GM19043 (cell line): ENCODE results near the gene BBS1.
"Not testable (repeated sequence)": the region's sequence is repeated elsewhere in the genome, so short reads cannot be mapped to it uniquely, and the experiment has no call there.

Source experiments
- ATAC-seq: cut with Tn5 transposase; IDR thresholded peaks from one replicate; pipeline ENCODE4 v1.9.1; 2021; ENCODE audit warnings: low read depth; ENCODE audit not compliant: unreplicated experiment

The BBS1 gene

GRCh38 chr11:66510271-66510989, at the start of gene BBS1:
TSS of gene BBS1 (plus strand) at chr11:66510635. CDS start at chr11:66510660, 25 bp downstream.
- ATAC-seq = no peak

DNA sequence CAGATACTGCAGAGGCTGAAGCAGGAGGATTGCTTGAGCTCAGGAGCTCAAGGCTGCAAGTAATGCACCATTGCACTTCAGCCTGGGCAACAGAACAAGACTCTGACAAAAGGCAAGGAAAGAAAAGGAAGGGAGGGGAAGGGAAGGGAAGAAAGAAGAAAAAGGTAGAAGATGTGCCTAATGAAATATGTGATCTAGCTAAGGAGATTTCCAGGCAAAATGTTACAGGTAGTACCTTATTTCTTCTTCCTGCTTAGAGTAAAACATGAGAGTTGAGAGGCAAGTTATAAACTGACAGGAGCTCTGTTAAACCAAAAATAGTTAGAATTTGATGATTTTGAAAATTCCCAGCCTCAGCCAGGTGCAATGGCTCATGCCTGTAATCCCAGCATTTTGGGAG, 48.4 kb upstream of the BBS1 start:
- no peak for ATAC-seq

GRCh38 chr11:66462911-66463310, 47.5 kb upstream of the BBS1 start:
- ATAC-seq = no peak

DNA sequence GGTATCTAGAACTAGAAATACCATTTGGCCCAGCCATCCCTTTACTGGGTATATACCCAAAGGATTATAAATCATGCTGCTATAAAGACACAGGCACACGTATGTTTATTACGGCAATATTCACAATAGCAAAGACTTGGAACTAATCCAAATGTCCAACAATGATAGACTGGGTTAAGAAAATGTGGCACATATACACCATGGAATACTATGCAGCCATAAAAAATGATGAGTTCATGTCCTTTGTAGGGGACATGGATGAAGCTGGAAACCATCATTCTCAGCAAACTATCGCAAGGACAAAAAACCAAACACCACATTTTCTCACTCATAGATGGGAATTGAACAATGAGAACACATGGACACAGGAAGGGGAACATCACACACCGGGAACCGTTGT, 46.3 kb upstream of the BBS1 start:
- not testable (repeated sequence) for ATAC-seq

- ATAC-seq = no peak
Observed at GRCh38 chr11:66464916-66465315, 45.5 kb upstream of the BBS1 start.

GRCh38 chr11:66465373-66466224, 44.8 kb upstream of the BBS1 start:
- no peak for ATAC-seq

GRCh38 chr11:66466225-66467033, 44.0 kb upstream of the BBS1 start, which contains the start of gene PELI3:
TSS of gene PELI3 (plus strand) at chr11:66466905. CDS start at chr11:66468129, 1,224 bp downstream.
- ATAC-seq = peak; percentile 77

DNA sequence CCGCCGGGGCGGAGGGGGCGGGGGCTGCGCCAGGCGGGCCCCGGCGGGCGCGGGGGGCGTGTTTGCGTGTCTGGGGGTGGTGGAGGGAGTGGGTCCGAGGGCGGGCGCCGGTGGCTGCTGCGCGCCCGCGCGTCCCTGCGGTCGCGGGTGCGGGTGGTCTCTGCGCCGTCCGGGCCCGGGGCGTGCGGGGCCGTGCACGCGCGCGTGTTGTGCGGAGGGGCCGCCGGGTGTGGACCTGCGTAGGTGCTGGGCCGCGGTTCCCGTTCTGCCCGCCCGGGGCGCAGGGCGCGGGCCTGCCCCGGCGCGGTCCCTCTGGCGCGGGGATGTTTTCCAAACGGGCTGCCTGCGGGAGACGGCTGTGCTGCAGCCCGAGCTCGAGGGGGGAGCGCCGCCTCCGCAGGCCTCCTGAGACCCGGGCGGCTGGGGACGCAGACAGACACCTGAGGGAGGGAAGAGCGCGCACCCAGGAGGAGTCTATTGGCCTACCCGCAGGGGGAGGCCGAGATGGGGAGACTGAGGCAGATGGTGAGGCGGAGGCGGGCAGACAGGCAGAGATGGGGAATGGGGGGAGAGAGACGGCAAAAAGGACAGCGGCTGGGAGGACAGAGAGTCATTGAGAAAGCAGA, 43.3 kb upstream of the BBS1 start:
- ATAC-seq = peak; percentile 16

GRCh38 chr11:66467756-66468155, 42.7 kb upstream of the BBS1 start:
- ATAC-seq = no peak

GRCh38 chr11:66468691-66469090, 41.7 kb upstream of the BBS1 start:
- no peak for ATAC-seq

DNA sequence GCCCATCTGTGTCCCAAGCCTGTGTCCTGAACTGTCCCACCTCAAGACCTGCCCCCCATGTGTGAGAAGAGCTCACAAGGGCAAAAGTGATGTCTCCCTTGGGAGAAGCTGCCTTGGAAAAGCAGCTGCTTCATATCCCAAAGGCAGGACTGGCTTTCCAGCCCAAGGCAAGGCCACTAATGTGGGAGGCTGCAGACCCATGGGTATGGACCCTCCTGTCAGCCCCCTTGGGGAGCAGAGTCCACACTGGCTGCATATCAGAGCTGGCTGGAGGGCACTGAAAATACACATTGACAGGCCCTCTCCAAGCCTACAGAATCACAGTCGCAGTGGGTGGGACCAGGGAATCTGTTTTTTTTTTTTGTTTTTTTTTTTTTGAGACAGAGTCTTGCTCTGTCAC, 41.0 kb upstream of the BBS1 start:
- no peak for ATAC-seq

DNA sequence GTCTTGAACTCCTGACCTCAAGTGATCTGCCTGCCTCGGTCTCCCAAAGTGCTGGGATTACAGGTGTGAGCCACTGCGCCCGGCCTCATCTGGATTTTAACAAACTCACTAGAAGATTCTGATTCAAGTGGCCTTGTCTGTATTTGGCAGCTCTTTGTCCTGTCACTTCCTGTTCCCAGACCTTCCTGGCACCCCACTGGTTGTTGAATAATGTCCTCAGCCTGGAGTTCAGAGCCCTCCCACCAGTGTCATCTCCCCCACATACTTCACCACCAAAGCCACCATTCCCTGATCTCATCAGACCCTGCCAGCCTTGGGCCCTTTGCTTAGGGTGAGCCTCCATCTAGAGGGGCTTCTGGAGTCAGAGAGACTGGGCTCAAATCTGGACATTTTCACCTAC, 40.4 kb upstream of the BBS1 start:
- ATAC-seq = no peak

DNA sequence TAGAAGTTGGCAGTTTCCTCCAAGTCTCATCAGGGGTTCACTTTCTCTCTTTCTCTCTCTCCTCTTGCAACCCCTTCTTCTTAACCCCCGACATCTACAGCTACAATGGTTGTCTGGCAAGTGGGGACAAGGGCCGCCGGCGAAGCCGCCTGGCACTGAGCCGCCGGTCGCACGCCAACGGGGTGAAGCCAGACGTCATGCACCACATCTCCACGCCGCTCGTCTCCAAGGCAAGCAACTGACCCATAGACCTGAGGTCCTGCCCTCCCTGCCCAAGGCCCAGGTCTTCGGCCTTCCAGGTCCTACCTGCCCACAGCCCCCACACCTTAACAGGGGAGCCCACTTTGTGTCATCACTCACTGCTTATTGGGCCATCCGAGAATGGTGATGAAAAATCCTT, 39.3 kb upstream of the BBS1 start:
- no peak for ATAC-seq

GRCh38 chr11:66472054-66472453, 38.4 kb upstream of the BBS1 start:
- no peak for ATAC-seq

GRCh38 chr11:66473167-66473566, 37.3 kb upstream of the BBS1 start:
- ATAC-seq = no peak

DNA sequence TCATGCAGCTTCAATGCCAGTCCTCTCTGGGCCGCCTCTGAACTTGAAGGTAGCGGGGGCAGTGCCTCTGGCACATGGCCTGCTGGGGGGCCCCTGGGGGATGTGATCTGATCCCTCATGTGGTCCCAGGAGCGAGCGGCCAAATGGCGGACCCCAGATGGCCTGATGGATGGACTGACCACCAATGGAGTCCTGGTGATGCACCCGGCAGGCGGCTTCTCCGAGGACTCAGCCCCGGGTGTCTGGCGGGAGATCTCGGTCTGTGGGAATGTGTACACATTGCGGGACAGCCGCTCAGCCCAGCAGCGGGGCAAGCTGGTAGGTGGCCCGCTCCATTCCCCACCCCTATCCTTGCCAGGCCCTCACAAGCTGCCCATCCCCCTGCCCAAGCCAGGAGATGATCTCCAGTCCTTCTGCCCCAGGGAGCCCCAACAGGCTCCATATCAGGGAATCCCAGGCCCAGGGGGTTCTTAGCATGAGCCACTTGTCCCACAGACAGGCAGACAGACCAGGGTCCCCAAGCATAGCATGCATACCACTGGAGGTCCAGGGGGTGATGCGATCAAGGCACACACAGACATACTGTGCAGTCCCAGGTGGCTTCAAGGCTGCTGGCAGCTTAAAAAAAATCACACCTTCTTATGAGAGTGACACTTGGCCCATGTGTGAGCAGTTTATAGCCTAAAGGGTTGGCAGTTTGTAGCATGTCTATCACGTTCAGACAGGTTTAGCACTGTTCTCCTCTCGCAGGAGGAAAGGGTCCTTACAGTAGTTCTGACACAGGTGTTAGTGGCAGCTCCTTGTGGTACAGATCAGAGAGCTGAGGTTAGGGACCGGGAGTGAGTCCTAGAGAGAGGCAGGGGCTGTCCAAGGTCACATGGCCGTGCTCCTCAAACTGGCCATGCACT, 36.6 kb upstream of the BBS1 start:
- ATAC-seq = no peak

DNA sequence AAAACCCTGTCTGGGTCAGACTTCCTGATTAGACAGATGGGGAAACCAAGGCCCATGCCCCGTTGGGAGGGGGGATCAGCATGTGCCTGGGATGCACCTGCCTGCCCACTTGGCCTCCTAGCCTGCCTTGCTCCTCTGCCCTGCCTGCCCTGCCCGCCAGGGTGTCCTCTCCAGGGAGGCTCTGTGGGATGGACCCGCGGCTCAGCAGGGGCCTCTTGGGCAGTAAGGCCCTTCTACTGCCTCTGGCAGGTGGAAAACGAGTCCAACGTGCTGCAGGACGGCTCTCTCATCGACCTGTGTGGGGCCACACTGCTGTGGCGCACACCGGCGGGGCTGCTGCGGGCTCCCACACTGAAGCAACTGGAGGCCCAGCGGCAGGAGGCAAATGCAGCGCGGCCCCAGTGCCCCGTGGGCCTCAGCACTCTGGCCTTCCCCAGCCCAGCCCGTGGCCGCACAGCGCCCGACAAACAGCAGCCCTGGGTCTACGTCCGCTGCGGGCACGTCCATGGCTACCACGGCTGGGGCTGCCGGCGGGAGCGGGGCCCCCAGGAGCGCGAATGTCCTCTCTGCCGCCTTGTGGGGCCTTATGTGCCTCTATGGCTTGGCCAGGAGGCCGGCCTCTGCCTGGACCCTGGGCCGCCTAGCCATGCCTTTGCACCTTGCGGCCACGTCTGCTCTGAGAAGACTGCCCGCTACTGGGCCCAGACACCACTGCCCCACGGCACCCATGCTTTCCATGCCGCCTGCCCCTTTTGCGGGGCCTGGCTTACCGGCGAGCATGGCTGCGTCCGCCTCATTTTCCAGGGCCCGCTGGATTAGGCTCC, 34.9 kb upstream of the BBS1 start:
- ATAC-seq = no peak

DNA sequence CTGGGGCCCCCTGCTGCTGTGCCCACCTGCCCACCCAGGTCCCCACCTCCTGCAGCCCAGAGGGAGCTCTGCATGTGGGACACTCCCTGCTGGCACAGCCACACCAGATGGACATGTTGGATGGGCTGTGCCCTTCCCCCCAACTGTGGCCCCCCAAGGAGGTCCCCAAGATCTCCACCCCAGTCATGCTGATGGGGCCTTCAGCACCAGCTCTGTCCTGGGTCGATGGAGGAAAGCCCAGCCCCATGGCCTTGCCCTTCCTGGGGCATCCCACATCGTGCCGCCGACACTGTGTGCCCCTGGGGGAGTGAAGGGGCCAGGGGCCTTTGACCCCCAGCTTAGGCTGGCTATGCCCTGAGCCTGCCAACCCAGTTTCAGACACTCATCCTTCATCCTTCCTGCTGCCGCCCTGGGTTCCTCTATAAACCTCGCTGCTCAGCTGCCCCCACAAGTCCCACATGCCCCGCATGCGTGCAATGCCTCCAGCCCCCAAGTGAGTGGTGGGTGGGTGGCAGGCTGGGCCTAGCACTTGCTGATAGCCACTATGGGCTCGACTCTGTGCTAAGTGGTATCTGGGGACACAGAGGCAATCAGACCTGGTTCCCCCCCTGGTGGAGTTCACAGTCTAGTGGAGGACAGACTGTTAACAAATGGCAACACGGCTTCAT, 34.1 kb upstream of the BBS1 start:
- no peak for ATAC-seq
